Stimulated activated CD4-positive, alpha-beta T cell treated with anti-CD3 and anti-CD28 coated beads, Interleukin-2, amount 100 ng/mL, for 4 hours (primary cell): ENCODE data around the gene RPTOR.

ENCODE experiments used
- DNase-seq: peaks from one replicate; pipeline ENCODE4 v3.0.0-alpha.2; 2020; ENCODE audit warnings: low read depth

The RPTOR gene

DNA sequence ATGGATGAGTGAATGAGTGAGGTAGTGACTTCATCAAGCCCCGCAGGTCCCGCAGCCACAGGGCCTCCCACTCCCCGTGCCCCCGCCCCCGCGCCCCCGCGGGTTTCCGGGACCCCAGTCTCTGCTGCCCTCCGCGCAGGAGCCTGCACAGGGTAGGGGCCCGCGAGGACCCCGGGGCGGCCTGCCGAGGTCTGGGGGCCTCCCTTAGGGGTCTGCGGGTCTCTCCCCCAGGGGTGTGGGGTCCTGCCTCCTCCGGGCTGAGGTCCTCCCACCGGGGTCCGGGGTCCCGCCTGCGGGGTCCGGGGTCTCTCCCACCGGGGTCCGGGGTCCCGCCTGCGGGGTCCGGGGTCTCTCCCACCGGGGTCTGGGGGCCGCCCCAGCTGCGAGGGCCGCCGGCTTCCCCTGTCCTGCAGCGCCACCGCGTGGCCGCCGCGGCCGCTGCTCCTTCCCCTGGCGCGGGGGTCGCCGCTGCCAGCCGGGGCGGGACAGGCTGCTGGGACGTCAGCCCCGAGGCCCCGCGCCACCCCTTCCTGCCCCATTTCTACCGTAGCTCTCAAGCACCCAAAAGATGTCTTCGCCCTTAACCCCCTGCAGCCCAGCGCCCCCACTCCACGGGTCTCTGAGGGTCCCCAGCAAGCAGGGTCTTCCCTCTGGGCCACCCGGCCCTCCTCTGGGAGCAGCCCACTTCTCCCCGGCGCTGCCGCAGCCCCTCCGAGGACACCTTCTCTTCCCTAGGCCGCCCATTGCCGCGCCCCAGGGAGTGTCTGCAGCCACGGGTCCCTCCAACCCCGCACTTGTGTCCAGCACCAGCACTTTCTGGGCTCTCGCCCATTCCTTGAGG is 436.6 kb downstream of the RPTOR start:
- DNase-seq = no peak

DNA sequence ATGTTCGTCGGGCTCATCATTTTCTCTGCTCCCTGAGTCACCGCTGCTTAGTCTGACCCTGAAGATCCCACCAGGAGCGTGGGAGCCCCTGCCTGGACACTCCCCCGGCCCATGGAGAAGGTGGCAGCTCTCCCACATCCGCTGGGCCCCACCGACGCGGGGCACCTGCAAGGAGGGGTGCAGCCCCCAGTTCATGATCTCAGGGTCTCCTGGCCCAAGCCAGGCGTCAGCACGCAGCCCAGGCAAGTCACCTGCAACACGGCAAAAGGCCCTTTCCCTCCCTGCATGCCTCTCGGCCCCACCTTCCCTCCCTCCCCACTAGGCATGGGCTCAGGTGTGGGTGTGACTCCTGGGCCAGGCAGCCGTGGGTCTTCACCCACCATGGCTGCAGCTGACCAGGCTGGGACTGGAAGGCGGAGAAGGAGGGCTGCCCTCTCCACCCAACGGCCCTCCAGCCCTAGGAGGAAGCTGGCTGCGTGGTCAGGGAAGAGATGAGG is 437.3 kb downstream of the RPTOR start:
- DNase-seq = no peak

DNA sequence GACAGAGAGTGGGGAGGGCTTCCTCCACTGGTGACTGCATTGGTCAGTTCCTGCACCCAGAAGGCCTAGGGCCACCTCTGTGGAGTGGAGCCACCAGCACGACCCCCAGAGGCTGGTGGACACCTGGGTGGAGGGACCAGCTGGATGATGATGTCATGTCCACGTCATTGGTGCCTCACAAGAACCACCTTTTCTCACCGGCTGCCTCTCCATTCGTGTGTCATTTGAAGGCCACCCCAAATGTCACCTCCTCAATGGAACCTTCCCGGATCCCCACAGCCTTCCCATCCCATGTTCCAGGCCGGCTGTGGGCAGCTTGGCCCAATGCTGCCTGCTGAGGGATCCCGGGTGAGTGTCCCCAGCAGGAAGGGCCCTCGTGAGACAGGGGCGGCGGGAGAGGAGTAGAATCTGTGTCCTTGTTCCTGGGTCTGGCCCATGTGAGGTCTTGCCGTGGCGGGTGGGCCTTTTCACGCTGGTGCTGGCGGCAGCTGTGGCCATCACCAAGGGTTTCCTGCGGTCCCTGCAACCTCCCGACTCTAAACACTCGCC is 437.9 kb downstream of the RPTOR start:
- DNase-seq = no peak

DNA sequence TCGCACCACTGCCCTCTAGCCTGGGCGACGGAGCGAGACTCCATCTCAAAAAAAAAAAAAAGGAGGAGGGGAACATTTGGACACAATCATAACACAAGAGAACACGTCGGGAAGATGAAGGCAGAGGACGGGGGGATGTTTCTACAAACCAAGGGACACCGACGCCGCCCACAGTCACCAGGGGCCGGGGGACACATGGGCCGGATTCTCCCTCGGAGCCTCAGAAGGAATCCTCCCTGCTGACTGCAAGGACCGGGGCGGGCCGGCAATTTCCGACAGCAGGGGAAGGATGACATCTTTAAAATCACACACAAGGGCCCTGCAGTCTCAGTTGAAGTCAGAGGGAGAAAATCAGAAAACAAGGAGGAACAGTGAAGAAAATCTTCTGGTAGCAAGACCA is 438.9 kb downstream of the RPTOR start:
- no peak for DNase-seq

DNA sequence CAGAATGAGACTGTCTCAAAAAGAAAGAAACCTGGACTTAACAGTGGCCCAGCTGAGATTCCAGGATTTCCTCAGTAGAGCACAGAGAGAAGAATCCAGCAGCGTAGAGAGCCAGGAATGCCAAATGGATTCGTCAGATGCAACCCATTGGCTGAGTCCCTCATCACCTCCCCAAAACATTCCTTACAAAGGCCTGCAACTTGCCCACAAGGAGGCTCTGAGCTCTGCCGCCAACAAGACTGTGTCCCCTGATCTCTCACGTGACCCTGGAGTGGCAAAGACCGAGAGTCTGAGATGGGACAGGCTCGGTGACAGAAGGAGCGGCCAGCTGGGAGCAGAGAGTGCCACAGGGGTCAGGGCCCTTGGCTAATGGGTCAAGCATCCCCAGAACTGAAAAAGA is 440.1 kb downstream of the RPTOR start:
- no peak for DNase-seq

DNA sequence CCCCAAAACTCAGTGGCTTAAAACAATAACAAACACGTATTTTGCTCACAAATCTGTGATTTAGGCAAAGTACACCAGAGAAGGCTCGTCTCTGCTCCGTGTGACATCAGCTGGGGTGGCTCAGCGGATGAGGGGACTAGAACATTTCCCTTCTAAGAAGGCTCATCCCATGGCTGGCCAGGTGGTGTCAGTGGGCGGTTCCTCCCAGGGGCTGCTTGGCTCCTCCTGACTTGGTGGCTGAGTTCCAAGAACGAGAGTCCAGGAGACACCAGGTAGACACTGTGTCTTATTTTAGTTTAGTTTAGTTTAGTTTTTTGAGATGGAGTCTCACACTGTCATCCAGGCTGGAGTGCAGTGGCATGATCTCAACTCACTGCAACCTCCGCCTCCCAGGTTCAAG is 441.4 kb downstream of the RPTOR start:
- DNase-seq = no peak

DNA sequence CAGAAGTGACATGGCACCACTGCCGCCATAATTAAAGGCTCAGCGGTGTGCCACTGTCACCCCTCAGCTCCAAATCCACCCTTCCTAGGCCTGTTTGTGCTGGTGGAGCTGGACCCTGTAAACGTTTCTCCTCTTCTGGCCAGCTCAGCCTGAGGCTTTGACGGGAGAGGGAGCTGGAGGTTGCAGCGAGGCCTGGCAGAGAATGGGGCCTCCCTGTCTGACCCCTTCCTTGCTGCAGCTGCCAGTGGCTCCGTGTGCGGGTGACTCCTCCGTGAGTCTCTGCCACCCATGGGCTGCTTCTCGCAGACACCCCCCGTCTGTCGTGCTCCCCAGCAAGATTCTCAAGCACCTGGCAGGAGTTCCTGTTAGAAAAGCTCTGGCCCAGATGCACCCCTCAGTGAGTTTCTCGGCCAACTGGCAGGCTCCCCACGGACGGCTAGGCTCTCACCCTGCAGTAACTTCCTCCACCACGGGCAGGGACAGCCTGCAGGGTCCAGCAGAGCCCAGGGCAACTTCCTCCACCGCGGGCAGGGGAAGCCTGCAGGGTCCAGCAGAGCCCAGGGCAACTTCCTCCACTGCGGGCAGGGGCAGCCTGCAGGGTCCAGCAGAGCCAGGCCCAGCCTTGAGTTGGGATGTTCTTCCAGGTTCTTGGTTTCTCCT is 442.3 kb downstream of the RPTOR start:
- DNase-seq = no peak

DNA sequence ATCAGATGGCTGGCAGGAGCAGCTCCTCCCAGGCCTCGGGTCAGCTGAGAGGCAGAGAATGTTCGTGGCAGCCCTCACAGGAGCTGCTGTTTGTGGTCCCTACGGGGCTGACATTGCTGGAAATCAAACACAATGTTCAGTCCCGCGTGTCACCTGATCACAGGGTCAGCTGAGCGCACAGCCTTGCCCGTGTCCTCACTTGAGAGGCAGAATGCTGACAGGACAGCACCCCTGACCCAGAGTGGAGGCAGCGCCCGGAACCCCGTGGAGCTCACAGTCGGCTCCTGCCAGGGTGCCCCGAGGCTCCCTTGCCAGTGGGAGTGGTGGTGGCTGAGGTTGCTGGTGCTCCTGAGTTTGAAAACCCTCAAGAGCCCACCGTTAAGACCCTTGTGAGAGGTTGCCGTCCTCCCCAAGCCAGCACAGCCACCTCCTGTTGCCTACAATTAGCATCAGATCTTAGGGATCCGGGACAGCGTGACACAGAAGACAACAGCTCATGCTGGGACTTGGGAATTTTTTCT is 443.4 kb downstream of the RPTOR start:
- DNase-seq = no peak

DNA sequence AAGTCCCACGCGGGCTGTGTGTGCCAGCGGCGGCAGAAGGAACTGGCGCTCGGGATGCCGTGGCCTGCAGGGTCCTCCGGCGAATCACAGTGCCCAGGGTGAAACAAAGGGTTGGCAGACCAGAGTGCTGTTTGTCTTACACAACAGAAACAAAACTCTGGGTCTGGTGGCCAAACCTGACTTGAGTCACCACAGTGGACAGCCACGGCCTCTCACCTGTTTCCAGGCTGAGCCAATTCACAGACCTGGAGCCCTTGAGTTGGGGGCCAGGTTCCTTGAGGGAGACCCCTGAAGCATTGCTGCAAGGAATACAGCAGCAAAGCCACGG is 444.9 kb downstream of the RPTOR start:
- no peak for DNase-seq

DNA sequence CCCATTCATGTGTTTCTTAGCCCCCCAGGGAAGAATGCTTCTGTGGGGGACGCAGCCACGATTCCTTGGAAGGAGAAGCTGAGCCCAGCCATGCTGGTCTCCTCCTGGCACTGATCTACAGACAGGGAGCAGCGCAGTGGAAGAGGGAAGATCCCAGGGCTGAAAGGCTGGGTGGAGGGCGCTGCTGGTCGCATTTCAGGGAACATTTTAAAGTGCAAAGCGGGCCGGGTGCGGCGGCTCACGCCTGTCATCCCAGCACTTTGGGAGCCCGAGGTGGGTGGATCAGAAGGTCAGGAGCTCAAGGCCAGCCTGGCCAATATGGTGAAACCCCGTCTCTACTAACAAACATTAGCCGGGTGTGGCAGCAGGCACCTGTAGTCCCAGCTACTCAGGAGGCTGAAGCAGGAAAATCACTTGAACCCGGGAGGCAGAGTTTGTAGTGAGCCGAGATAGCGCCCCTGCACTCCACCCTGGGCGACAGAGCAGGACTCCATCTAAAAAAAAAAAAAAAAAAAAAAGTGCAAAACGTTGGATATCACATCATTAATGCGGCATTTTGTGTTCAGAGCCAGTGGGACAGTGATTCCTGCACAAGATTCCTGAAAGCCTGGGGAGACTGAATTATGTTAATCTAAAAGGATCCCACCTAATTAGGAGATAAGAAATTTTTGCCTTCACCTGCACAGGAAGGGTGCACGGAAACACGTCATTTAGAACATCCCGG is 446.4 kb downstream of the RPTOR start:
- DNase-seq = no peak

DNA sequence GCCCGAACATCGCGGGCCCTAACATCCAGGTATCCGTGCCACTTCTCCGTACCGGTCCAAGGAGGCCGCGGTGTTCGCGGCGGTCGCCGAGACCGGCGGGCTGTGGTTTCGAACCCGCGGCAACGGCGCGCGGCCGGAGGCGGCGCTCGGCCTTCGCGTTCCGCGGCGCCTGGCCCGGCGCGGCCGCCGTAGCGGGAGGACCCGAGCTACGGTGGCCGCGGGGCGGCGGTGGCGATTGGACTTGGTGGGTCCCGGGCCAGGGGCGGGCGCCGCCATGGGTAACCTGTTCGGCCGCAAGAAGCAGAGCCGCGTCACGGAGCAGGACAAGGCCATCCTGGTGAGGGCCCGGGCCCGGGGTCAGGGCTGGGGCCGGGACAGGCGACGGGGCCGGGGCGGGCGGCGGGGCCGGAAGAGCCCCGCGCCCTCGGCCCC is 447.0 kb downstream of the RPTOR start, which contains the start of gene CHMP6:
Gene CHMP6 (plus strand): TSS at position 197 of the 432 bp plus-strand sequence. CDS start 78 bp downstream, at position 275.
- DNase-seq = peak; percentile 52

DNA sequence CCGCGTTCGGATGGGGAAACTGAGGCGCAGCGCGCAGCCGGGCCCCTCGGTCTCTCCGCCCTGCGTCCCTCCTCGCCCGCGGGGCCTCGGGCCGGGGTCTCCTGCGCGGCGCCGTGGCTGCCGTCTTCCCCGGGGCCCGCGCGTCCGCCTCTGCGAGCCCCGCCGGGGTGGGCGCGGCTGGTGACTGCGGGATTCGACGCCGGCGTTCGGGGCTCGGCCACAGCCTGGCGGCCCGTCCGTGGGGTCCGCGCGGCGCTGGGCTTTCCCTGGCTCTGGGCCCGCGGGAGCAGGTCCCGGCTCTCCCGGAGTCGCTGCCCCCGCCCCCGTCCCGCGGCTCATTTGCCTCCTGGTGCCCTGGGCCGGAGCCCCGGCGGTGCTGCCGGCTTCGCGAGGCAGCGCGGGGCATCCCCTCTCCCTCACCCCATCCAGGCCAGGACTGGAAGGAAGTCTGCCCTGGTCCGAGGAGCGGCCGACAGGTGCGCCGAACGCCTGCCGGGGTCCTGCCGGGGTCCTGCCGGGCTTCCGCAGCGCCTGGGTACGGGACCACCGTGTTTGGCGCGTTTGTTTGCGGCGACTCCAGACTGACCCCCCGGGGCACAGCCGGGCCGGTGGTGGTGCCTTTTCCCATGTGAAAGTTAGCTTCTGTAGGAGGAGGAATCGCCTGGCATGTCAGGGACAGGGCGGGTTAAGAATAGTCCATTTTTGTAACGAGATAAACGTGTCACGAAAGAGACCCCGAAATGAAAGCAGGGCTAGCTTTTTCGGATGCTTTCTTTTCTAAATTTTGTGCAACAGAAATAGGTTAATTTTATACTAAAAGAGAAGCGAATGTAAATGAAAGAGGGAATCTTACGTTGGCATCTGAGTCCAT is 447.7 kb downstream of the RPTOR start:
- DNase-seq = no peak

DNA sequence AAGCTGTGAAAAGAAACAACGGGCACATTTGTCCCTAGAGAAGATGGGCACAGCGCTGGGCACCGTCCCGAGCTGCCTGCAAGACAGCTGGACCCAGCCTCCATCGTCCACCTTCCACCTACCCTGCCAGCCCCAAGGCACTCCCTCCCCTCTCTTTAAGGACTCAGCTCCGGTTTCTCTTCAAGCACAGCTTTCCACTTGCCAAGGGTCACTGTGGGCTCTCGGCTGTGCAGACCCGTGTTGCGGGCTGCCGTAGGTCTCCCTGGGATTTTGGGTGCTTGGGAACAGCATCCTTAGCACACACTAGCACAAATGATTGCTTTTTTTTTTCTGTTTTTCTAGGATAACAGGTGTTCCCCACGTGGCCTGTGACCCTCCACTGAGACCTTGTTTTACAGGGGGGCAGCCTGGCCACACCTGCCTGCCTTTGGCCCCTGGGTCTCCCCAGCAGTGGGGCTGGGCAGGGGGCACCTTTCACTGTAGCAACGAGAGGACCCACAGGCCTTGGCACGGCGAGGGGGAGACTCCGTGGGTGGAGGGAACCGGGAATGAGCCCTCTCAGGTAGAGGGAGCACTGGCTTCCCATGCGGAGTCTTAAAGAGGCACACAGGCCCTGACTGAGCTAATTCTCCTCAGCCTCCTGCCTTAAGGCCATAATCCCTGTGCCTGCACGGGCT is 448.4 kb downstream of the RPTOR start:
- DNase-seq = no peak

DNA sequence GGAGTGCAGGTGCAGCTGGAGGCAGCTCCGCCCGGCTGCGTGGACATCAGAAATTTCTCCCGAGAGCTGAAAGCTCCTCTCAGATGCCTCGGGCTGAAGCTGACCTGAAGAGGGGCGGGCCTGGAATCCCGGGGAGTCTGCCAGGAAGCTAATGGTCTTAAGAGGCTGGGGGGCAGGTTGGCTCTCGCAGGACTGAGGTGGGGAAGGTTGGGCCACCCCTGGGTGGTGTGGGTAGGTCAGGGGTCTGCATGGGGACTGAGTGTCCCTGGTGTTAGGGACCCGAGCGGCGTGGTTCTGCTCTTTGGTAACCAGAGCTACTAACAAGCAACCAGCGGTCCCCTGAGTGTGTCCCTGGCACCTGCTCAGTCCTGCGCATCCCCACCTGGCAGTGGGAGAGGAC is 450.5 kb downstream of the RPTOR start:
- DNase-seq = no peak

DNA sequence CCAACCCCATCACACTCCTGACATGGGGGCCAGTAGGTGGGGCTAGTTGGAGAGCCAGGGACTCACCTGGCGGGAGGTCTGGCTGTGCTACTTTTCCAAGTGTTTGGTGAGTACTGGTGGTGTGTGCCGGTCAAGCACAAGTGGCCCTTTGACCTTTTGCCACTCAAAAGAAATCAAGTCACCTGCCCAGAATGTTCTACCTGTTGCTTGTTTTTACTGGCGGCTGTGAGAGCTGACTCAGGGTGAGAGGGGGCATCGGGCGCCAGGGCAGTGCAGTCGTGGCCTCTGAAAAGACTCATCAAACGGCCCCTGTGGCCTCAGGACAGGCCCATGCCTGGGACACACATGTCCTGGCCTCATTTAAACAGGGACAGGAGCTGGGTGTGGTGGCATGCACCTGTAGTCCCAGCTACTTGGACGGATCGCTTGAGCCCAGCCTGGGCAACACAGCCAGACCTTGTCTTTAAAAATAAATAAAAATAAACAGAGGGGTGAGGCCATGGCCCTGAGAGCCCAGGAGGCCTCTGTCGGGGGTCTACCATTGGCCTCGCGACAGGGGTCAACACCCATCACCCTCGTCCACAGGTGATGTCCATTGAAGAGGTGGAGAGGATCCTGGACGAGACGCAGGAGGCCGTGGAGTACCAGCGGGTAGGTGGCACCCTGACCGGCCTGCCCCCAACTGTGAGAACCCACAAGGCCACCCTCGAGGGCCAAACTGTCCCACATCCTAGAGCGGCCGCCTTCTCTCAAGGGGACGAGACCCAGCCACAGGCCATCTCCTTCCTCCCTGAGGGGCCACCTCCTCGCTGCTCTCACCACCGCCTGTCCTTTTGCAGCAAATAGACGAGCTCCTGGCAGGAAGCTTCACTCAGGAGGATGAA is 452.0 kb downstream of the RPTOR start:
- no peak for DNase-seq

DNA sequence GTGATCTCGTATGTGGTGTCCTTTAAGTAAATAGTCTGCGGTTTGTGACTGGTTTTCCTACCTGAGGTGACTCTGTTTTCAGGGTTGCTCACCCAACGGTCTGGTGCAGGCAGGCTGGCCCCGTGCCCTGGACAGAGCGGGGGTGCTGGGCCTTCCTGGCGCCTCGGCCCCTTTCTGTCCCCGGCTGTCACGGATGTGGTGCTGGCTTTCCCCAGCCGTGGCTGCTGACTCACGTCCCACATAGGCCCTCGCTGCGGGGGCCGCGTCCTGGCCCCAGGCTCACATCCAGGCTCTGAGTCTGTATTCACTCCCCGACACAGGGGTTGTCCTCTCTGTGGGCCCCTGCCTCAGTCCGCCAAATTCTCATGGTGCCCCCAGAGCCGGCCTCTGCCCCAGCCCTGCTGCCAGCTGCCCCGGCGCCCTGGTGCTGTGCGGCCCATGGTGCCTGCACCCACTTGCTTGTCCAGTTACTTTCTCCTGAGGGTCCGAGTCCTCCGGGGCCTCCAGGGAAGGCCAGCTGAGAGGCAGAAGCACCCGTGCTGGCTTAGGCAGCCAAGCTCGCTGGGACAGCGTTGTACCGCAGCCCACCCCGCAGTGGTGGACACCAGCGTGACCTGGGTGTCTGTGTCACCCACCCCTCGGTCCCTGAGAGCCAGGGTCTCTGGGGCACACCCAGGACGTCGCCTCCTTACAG is 452.9 kb downstream of the RPTOR start:
- DNase-seq = no peak

DNA sequence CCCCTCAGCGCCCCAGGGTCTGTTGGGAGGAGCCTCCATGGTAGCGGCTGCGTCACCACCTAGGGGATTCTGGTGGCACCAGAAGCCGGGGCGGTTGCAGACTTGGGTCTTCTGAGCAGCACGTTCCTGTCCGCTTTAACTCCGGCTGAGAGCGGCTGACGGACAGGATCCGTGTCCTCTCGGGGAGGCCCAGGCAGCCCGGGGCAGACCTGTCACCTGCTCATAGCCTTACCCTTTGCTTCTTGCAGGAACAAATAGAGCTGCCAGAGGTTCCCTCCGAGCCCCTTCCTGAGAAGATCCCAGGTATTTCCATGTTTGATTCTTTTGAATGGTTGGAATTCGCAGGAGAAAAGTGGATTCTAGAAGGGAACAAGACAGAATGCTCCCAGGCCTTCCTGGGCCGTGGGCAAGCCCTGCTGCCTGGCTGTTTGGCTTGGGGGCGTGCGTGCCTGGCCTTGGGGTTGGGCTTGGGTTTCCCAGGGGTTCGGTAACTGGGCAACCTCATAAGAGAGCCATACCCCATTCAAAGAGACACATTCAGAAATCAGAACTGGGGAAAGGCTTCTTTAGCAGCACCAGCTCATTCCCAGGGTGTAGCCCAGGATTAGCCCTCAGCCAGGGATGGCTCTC is 453.6 kb downstream of the RPTOR start:
- DNase-seq = no peak

DNA sequence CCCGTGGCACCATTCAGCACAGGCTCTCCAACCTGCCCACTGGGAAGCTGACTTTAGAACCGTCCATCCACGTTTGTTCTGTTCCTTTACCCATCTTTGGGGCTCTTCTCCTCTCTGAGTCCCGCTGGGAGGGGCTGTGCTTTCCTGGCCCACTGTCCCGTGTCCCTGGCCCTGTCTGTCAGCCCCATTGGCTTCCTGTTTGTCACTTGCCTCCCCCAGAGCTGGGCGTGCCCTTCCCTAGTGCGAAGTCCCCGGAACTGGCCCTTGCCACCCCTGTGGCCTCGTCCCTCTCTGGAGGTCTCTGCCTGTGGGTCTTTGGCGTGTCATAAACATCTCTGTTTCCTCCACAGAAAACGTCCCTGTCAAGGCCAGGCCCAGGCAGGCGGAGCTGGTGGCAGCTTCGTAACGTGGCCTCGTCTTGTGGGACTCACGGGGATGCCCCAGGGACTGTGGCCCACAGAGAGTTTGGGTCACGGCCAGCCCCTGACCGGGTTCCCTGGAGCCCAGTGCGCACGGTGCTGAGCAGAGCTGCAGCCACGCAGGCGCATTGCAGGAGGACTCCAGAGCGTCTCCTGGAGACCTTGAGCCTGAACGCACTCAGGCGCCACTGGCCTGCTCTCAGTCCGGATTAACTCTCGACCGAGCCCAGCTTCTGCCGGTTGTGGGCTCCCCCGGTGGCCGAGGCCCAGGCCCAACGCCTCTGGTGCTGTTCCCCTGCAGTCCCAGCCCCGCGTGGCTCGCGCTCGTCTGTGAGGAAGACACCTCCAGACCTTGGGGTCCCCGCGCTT is 454.3 kb downstream of the RPTOR start:
- no peak for DNase-seq
